HepG2 (cell line): ENCODE results near the gene NELFCD. TPM values are rescaled to one million over a fixed set of nuclear protein-coding genes. Genes with fewer than 3 reads are reported as not detected.
A peak's percentile ranks its signal among the peaks of the same experiment; 100 is the strongest.

Source experiments
- ELF4 ChIP-seq: sonication (generic); formaldehyde crosslinking; IDR thresholded peaks from 2 replicates; pipeline ENCODE4 v1.5.0; 2020; ENCODE audit warnings: missing genetic modification reagents, mild to moderate bottlenecking, moderate library complexity, borderline replicate concordance
- HDAC1 ChIP-seq: sonication (generic); formaldehyde crosslinking; IDR thresholded peaks from 2 replicates; pipeline ENCODE4 v1.5.1; 2020; ENCODE audit warnings: mild to moderate bottlenecking, missing genetic modification reagents
- HES4 ChIP-seq: sonication (generic); formaldehyde crosslinking; IDR thresholded peaks from 2 replicates; pipeline ENCODE4 v1.9.0; 2021; ENCODE audit warnings: mild to moderate bottlenecking, missing genetic modification reagents, borderline replicate concordance
- MLLT10 ChIP-seq: sonication (generic); formaldehyde crosslinking; IDR thresholded peaks from 2 replicates; pipeline ENCODE4 v1.4.0; 2020; ENCODE audit warnings: missing genetic modification reagents
- NFAT5 ChIP-seq: sonication (generic); formaldehyde crosslinking; IDR thresholded peaks from 2 replicates; pipeline ENCODE4 v1.4.0; 2020; ENCODE audit warnings: missing genetic modification reagents
- NR2C2 ChIP-seq: sonication (generic); formaldehyde crosslinking; IDR thresholded peaks from 2 replicates; pipeline ENCODE4 v1.4.0; 2020; ENCODE audit warnings: missing genetic modification reagents, mild to moderate bottlenecking, moderate library complexity, borderline replicate concordance
- POLR2A ChIP-seq, 2 experiments: IDR thresholded peaks; 2 replicates each; pipeline ENCODE4 v1.6.1; 2011; ENCODE audit warnings: low read depth in 2 of 2, low read length in 2 of 2, mild to moderate bottlenecking in 1 of 2, moderate library complexity in 1 of 2; ENCODE audit not compliant: insufficient read depth in 1 of 2
- RBFOX2 ChIP-seq: fragments of 200-400 bp; formaldehyde crosslinking; IDR thresholded peaks from 2 replicates; pipeline ENCODE4 v1.6.1; 2017; ENCODE audit warnings: low read depth, mild to moderate bottlenecking, low read length
- USF2 ChIP-seq, 2 experiments: sonication (generic) in 1 of 2; formaldehyde crosslinking in 1 of 2; IDR thresholded peaks; 2 replicates each; pipeline versions ENCODE4 v1.5.1 to v1.6.1; 2011 to 2020; ENCODE audit warnings: borderline replicate concordance in 1 of 2, low read depth in 1 of 2, low read length in 1 of 2, mild to moderate bottlenecking in 1 of 2, missing genetic modification reagents in 1 of 2, moderate library complexity in 1 of 2
- ZBTB38 ChIP-seq: sonication (generic); formaldehyde crosslinking; IDR thresholded peaks from 2 replicates; pipeline ENCODE4 v1.5.1; 2020; ENCODE audit warnings: mild to moderate bottlenecking, missing genetic modification reagents
- ZFP36L2 ChIP-seq: sonication (generic); formaldehyde crosslinking; IDR thresholded peaks from 2 replicates; pipeline ENCODE4 v1.4.0; 2020; ENCODE audit warnings: missing genetic modification reagents
- ZNF280B ChIP-seq: sonication (generic); formaldehyde crosslinking; IDR thresholded peaks from 2 replicates; pipeline ENCODE4 v1.5.0; 2020; ENCODE audit warnings: missing genetic modification reagents, mild to moderate bottlenecking, borderline replicate concordance
- ZNF331 ChIP-seq: sonication (generic); formaldehyde crosslinking; IDR thresholded peaks from 2 replicates; pipeline ENCODE4 v1.4.0; 2020; ENCODE audit warnings: missing genetic modification reagents
- ZNF609 ChIP-seq: sonication (generic); formaldehyde crosslinking; IDR thresholded peaks from 2 replicates; pipeline ENCODE4 v1.4.0; 2020; ENCODE audit warnings: mild to moderate bottlenecking, missing genetic modification reagents, borderline replicate concordance
- ZNF788 ChIP-seq: sonication (generic); formaldehyde crosslinking; IDR thresholded peaks from 2 replicates; pipeline ENCODE4 v1.5.0; 2020; ENCODE audit warnings: mild to moderate bottlenecking, missing genetic modification reagents, borderline replicate concordance
- ZNF878 ChIP-seq: sonication (generic); formaldehyde crosslinking; IDR thresholded peaks from 2 replicates; pipeline ENCODE4 v1.8.1; 2023; ENCODE audit warnings: mild to moderate bottlenecking, missing genetic modification reagents, moderate library complexity
- polyA plus RNA-seq, 8 experiments: library from polyadenylated mRNA; depleted of rRNA in 3 of 8; stranded (reverse) in 7 of 8; unstranded in 1 of 8; fragments of >200 nt; fragmentation: Illumina TruSeq in 4 of 8; extraction: Trizol in 4 of 8; gene quantifications; 2 replicates each; pipeline versions ENCODE4 v1.2.1 to v1.2.3, GENCODE V29; 2011 to 2016; ENCODE audit warnings: low read depth in 4 of 8, missing spikeins in 1 of 8, mixed read lengths in 1 of 8; ENCODE audit not compliant: insufficient read depth in 1 of 8
- total RNA-seq, 5 experiments: library from RNA; depleted of rRNA; stranded (reverse); fragments of >200 nt; fragmentation: Illumina TruSeq; extraction: Trizol; gene quantifications; 2 replicates each; pipeline ENCODE4 v1.2.3, GENCODE V29; 2016; ENCODE audit warnings: low read depth in 1 of 5

Gene NELFCD
- total and polyA plus RNA-seq, 2 of the 13 experiments (the other 11 are each of a cell fraction or from before 2014, with no cell fraction given): 159 to 203 TPM

- TF ChIP-seq ZNF280B (CRISPR knock-in tag): 0 out of 2 replicates have a peak, but pooled peaks have one; percentile 36
- no peak for TF ChIP-seq HES4 (CRISPR knock-in tag)
- TF ChIP-seq ZNF788 (CRISPR knock-in tag): no peak
- no peak for TF ChIP-seq HDAC1 (CRISPR knock-in tag)
- no peak for TF ChIP-seq ELF4 (CRISPR knock-in tag)
- TF ChIP-seq RBFOX2: 0 out of 2 replicates have a peak, but pooled peaks have one; percentile 15
- peak; percentile 38; the same call in 1 of the 2 replicates for TF ChIP-seq ZBTB38 (CRISPR knock-in tag)
- TF ChIP-seq ZNF609 (CRISPR knock-in tag): no peak
- no peak for TF ChIP-seq NR2C2 (CRISPR knock-in tag)
- TF ChIP-seq POLR2A (IDR thresholded peaks at IDR 0.05; ENCODE audit: insufficient read depth in 1 of 2, low read depth in 2 of 2, low read length in 2 of 2): peak in 1 of 2 experiments; percentile 42; a peak in 1 of 4 replicates
- TF ChIP-seq NFAT5 (CRISPR knock-in tag): no peak
- TF ChIP-seq ZNF878 (CRISPR knock-in tag): no peak
- no peak for TF ChIP-seq ZFP36L2 (CRISPR knock-in tag)
- TF ChIP-seq MLLT10: no peak
- no peak for TF ChIP-seq USF2 (IDR thresholded peaks at IDR 0.05; ENCODE audit: low read depth, low read length)
- no peak for TF ChIP-seq USF2 (CRISPR knock-in tag; IDR thresholded peaks at IDR 0.05; ENCODE audit: borderline replicate concordance)
- TF ChIP-seq ZNF331: no peak
These were observed 41.7 kb downstream of the NELFCD start (continued) for GRCh38 chr20:59022754-59023153.
